PFSK-1 (cell line): ENCODE measurements around the gene AGTR2.

Experiments used
- FOXP2 ChIP-seq: optimal IDR thresholded peaks from 2 replicates; pipeline ENCODE3; 2011; ENCODE audit warnings: borderline replicate concordance, control low read depth, inconsistent platforms; ENCODE audit not compliant: insufficient read depth; ENCODE audit errors: extremely low read length, extremely low read depth
- POLR2AphosphoS5 ChIP-seq: IDR thresholded peaks from 2 replicates; pipeline ENCODE4 v1.6.1; 2012; ENCODE audit warnings: low read depth, mild to moderate bottlenecking, control low read depth, low read length, moderate library complexity
- SIN3A ChIP-seq: IDR thresholded peaks from 2 replicates; pipeline ENCODE4 v1.6.1; 2012; ENCODE audit warnings: mild to moderate bottlenecking, low read length, moderate library complexity, borderline replicate concordance; ENCODE audit not compliant: insufficient read depth
- TAF1 ChIP-seq: IDR thresholded peaks from 2 replicates; pipeline ENCODE4 v1.6.1; 2012; ENCODE audit warnings: low read length, control low read depth, borderline replicate concordance; ENCODE audit not compliant: insufficient read depth
- TF ChIP-seq, protein P1 (sequence below), 2 experiments: IDR thresholded peaks; 2 replicates each; pipeline versions ENCODE4 v1.6.1 to v1.8.0; 2011 to 2012; ENCODE audit warnings: low read depth in 2 of 2, low read length in 2 of 2, control low read depth in 1 of 2, inconsistent platforms in 1 of 2, mild to moderate bottlenecking in 1 of 2, moderate library complexity in 1 of 2; ENCODE audit not compliant: insufficient read depth in 1 of 2

Gene AGTR2

DNA sequence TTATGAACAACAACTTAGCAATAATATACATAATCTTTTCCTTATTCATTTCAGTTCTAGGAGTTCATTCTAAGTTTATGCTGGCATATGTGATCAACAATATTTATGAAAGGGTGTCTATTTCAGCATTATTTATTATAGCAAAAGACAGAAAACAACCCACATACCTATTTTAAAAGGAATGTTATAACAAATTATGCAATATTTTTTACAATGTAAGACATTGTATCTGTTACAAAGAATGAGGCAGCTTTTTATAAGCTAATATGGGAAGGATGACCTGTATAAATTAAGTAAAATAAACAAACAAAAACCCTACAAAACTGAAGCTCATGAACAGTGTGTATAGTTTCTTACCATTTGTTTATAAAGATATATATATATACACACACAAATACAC is 42.7 kb downstream of the AGTR2 start:
- TF ChIP-seq POLR2AphosphoS5, result no peak
- TF ChIP-seq, protein P1, sequence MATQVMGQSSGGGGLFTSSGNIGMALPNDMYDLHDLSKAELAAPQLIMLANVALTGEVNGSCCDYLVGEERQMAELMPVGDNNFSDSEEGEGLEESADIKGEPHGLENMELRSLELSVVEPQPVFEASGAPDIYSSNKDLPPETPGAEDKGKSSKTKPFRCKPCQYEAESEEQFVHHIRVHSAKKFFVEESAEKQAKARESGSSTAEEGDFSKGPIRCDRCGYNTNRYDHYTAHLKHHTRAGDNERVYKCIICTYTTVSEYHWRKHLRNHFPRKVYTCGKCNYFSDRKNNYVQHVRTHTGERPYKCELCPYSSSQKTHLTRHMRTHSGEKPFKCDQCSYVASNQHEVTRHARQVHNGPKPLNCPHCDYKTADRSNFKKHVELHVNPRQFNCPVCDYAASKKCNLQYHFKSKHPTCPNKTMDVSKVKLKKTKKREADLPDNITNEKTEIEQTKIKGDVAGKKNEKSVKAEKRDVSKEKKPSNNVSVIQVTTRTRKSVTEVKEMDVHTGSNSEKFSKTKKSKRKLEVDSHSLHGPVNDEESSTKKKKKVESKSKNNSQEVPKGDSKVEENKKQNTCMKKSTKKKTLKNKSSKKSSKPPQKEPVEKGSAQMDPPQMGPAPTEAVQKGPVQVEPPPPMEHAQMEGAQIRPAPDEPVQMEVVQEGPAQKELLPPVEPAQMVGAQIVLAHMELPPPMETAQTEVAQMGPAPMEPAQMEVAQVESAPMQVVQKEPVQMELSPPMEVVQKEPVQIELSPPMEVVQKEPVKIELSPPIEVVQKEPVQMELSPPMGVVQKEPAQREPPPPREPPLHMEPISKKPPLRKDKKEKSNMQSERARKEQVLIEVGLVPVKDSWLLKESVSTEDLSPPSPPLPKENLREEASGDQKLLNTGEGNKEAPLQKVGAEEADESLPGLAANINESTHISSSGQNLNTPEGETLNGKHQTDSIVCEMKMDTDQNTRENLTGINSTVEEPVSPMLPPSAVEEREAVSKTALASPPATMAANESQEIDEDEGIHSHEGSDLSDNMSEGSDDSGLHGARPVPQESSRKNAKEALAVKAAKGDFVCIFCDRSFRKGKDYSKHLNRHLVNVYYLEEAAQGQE (IDR thresholded peaks at IDR 0.05; ENCODE audit: insufficient read depth in 1 of 2, low read depth in 2 of 2, low read length in 2 of 2), result no peak
- no peak for TF ChIP-seq SIN3A
- TF ChIP-seq TAF1, result no peak
- no peak for TF ChIP-seq FOXP2
